Esophagus squamous epithelium (tissue), 5 donors: Measurements from ENCODE around the gene PLGRKT. TPM values are rescaled to one million over a fixed set of nuclear protein-coding genes. Genes with fewer than 3 reads are reported as not detected.

ENCODE experiments used
- DNase-seq: peaks from one replicate; lab custom pipeline; 2025; lab: John Stamatoyannopoulos, UW
- H3K27ac ChIP-seq, 4 donors: fragments of 200-600 bp; sonication (generic); one replicate each; pipeline ENCODE4 v1.5.1; 2016 to 2019; ENCODE audit warnings: mild to moderate bottlenecking in 1 of 4
- H3K27me3 ChIP-seq, 4 donors: fragments of 200-600 bp; sonication (generic); 1 replicate in 3 of 4; 2 replicates in 1 of 4; pipeline versions ENCODE4 v1.5.1 to v1.6.0; 2017 to 2021; ENCODE audit warnings: antibody characterized with exemption in 1 of 4
- H3K36me3 ChIP-seq, 3 donors: fragments of 200-600 bp; sonication (generic); one replicate each; pipeline ENCODE4 v1.5.1; 2016 to 2019
- H3K4me1 ChIP-seq, 3 donors: fragments of 200-600 bp; sonication (generic); one replicate each; pipeline ENCODE4 v1.5.1; 2017 to 2019
- H3K4me3 ChIP-seq, 4 donors: fragments of 200-600 bp; sonication (generic); 1 replicate in 3 of 4; 2 replicates in 1 of 4; pipeline ENCODE4 v1.5.1; 2016 to 2019; ENCODE audit warnings: mild to moderate bottlenecking in 2 of 4, moderate library complexity in 1 of 4
- H3K9me3 ChIP-seq, 3 donors: fragments of 200-600 bp; sonication (generic); one replicate each; pipeline ENCODE4 v1.5.1; 2016 to 2019
- POLR2A ChIP-seq, 4 donors: fragments of 450-650 bp; IDR thresholded peaks; one replicate each; pipeline ENCODE4 v1.6.1; 2017; ENCODE audit warnings: antibody characterized with exemption in 4 of 4, mild to moderate bottlenecking in 4 of 4, moderate library complexity in 3 of 4
- WGBS, 2 donors: methylation state at CpG; one replicate each; pipeline ENCODE4 v1.1.5; 2018; 5-methylcytosine and 5-hydroxymethylcytosine counted together
- intact Hi-C: fragments of 100-400 bp; cut with DNase I; formaldehyde crosslinking; loops from one replicate; pipeline ENCODE4 v1.15.0; 2022
- total RNA-seq, 4 donors: library from RNA; depleted of rRNA; stranded (reverse); fragments of >200 nt; gene quantifications; one replicate each; pipeline ENCODE4 v1.1.0, GENCODE V29; 2016
- TF ChIP-seq, protein P1 (sequence below), 6 experiments: fragments of 450-650 bp in 4 of 6; fragments of 200-600 bp in 2 of 6; sonication (generic) in 2 of 6; IDR thresholded peaks; one replicate each; pipeline ENCODE4 v1.5.1; 2016 to 2019; ENCODE audit warnings: antibody characterized with exemption in 6 of 6, mild to moderate bottlenecking in 4 of 6, moderate library complexity in 4 of 6
- donor health status: DM: yes; HTN: yes; CAD: no.

PLGRKT gene, protein sequence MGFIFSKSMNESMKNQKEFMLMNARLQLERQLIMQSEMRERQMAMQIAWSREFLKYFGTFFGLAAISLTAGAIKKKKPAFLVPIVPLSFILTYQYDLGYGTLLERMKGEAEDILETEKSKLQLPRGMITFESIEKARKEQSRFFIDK
- 10 to 100 TPM; 13.4 to 25.6 (median 20.0) TPM for total RNA-seq

DNA sequence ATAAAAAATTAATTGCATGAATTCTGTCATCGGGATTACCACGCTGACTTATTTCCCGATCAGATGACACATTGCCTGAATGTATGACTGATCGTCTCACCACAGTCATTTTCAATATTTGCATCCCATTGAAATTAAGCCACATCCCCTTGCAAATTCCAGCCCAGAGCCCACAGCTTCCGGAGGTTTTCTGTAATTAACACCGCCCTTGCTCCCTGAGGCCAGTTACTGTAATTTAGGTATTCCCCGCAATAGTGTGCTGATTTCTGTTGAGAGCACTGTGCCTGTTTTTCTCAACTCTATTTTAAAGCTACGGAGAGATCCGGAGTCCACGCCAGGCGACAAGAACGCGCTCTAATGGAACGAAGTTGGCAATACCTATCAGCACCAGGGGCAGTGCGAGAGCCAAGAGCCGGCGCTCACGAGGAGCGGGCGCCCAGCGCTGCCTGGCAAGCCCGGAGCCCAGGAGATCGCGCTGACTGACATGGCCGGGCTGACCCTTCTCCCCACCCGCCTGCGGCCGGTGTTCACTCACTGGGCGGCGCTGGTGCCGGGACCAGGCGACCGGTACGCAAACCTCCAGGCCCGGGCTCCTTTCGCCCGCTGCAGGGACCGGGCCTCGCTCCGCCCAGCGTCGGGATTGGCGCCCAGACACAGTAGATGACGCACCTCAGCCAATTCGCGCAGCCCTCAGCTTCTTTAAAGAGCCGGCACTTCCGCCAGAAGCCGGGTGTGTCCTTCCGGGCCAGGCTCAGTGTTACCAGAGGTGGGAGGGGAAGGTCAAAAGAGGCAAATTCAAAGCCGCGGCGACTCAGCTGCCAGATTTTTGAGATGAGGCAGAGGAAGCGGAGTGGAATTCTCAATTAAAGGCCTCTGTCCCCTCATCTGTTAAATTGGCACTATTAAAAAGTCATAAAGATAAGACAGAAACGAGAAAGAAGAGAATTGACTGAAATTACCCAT, at the start of gene PLGRKT:
PLGRKT (minus strand) TSS at position 672 of the 963 bp plus-strand sequence. CDS start 5,948 bp downstream, outside the sequence.
- peak in 3 of 4 donors; percentile 84 to 94 (median 90) for TF ChIP-seq POLR2A (IDR thresholded peaks at IDR 0.05)
- TF ChIP-seq, protein P1, sequence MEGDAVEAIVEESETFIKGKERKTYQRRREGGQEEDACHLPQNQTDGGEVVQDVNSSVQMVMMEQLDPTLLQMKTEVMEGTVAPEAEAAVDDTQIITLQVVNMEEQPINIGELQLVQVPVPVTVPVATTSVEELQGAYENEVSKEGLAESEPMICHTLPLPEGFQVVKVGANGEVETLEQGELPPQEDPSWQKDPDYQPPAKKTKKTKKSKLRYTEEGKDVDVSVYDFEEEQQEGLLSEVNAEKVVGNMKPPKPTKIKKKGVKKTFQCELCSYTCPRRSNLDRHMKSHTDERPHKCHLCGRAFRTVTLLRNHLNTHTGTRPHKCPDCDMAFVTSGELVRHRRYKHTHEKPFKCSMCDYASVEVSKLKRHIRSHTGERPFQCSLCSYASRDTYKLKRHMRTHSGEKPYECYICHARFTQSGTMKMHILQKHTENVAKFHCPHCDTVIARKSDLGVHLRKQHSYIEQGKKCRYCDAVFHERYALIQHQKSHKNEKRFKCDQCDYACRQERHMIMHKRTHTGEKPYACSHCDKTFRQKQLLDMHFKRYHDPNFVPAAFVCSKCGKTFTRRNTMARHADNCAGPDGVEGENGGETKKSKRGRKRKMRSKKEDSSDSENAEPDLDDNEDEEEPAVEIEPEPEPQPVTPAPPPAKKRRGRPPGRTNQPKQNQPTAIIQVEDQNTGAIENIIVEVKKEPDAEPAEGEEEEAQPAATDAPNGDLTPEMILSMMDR (IDR thresholded peaks at IDR 0.05) = peak in 3 of 6 experiments; percentile 12 to 30 (median 29)
- H3K9me3 ChIP-seq = no peaks in the 10 kb centered on the region
- H3K27ac ChIP-seq = peak within 1 kb of the TSS; percentile 95 to 97 (median 96)
- DNase-seq = peak; percentile 91
- peak within 1 kb of the TSS; percentile 55 to 87 (median 75) for H3K4me3 ChIP-seq
- intact Hi-C loops = loop anchor here (10.0 kb wide), 2 partner anchors 443 to 693 kb away; partner anchors contain the start of gene AK3
- peaks cover 7 to 26% (median 15%) of the 10 kb centered on the region in 3 donors for H3K4me1 ChIP-seq
- H3K36me3 ChIP-seq = peaks cover 0 to 18% (median 0%) of the 10 kb centered on the region in 3 donors
- WGBS, 2 donors = 0 to 1% methylated on average over 12 to 13 of the region's 55 CpGs
- H3K27me3 ChIP-seq = no peaks in the 10 kb centered on the region

DNA sequence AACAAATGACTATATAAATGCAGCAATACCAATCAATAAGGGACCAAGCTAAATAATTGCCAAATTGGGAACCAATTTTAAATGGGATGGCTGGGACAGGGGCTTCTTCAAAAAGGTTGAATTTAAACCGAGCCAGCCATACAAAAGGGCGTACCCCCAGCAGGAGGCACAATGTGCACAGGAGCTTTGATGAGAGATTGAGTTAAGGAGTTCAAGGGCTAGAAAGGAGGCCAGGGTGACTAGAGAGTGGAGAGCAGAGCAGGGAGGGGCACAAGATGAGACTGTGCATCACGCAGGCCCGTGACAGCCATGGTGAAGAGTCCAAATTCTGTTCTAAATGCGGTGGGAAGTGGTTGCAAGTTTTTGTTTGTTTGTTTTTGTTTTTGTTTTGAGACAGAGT, 49.3 kb upstream of the PLGRKT start:
- no peaks in the 10 kb centered on the region for H3K9me3 ChIP-seq
- WGBS, 2 donors = 96 to 98% methylated on average over 5 of the region's 5 CpGs
- TF ChIP-seq, protein P1 (IDR thresholded peaks at IDR 0.05) = no peak
- TF ChIP-seq POLR2A (IDR thresholded peaks at IDR 0.05) = no peak
- intact Hi-C loops = no loop called here
- H3K27ac ChIP-seq = no peak overlapping the region
- no peaks in the 10 kb centered on the region for H3K36me3 ChIP-seq
- no peak overlapping the region for H3K4me3 ChIP-seq
- no peaks in the 10 kb centered on the region for H3K4me1 ChIP-seq
- no peak for DNase-seq
- H3K27me3 ChIP-seq = no peaks in the 10 kb centered on the region

DNA sequence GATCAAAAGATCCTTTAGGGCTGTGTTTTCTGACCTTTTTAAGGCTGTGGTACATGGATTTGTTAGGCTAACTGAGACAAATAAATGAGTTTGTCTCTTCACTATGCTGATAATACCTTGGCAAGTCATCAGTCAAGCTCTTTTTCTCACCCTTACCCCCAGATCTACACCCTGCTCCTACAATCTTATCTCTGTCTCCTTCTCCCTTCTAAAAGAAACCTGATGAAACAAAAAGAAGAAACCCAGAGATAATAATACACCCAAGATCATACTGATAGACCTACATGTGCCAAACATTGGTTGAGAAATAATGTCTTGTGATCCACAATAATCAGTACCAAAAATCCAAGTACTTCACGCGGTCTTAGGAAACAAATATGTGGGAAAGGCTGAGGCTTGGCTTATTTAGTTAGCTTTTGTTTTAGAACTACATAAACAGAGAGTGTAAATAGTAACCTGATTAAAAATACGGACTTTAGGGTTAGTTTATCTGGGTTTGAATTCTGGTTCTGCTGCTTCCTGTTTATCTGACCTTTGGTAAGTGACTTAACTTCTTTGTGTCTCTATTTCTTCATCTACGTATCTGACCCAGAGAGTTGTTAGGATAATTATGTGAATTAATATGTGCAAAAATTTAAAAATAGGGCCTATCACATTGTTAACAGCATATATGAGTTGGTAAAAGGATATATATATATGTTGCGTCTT, 47.8 kb upstream of the PLGRKT start:
- Histone ChIP-seq H3K4me1 (no peaks in the 10 kb centered on the region), H3K9me3 (no peaks in the 10 kb centered on the region), H3K4me3 (no peak overlapping the region), H3K36me3 (no peaks in the 10 kb centered on the region), H3K27me3 (no peaks in the 10 kb centered on the region), H3K27ac (no peak overlapping the region)
- no peak for TF ChIP-seq POLR2A (IDR thresholded peaks at IDR 0.05)
- TF ChIP-seq, protein P1 (IDR thresholded peaks at IDR 0.05) = no peak
- no peak for DNase-seq
- WGBS, 2 donors = 83 to 94% methylated on average over 5 of the region's 5 CpGs
- intact Hi-C loops = no loop called here

DNA sequence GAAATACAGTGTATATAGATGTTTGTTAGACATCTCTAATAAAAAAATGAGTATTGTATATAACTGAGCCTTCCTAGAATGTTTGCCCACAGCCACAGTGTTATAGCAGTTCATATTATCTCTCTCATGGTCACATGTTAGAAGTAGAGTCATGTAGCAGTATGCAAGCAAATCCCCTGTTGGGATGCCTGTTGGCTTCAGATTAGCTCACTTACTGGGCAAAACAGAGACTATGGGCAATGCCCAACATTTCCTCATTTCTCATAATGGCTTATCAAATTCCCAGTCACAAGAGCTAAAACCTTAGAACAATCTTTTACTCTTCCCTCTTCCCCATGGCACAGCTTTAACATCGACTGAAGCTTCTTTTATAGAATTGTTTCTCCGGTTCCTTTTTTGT, 45.6 kb upstream of the PLGRKT start:
- Histone ChIP-seq H3K36me3 (no peaks in the 10 kb centered on the region), H3K27me3 (no peaks in the 10 kb centered on the region), H3K9me3 (no peaks in the 10 kb centered on the region), H3K4me3 (no peak overlapping the region), H3K27ac (no peak overlapping the region), H3K4me1 (no peaks in the 10 kb centered on the region)
- no peak for DNase-seq
- TF ChIP-seq POLR2A (IDR thresholded peaks at IDR 0.05) = no peak
- TF ChIP-seq, protein P1 (IDR thresholded peaks at IDR 0.05) = no peak
- WGBS, 2 donors = 75 to 100% methylated on average over 2 of the region's 2 CpGs
- intact Hi-C loops = no loop called here
